GM13976 (cell line): Measurements from ENCODE around the gene VPS37D.
A peak's percentile ranks its signal among the peaks of the same experiment; 100 is the strongest.

ENCODE experiments used
- DNase-seq: peaks from one replicate; pipeline ENCODE4 v3.0.0; 2012; ENCODE audit warnings: low spot score
- in situ Hi-C: fragments of 300-500 bp; cut with MboI; formaldehyde crosslinking; loops from one replicate; pipeline ENCODE4 v1.12.0; 2022; ENCODE audit warnings: low sequenced_read_pairs, mixed read lengths, inconsistent platforms; ENCODE audit not compliant: unreplicated experiment
- TF ChIP-seq, protein P1 (sequence below): IDR thresholded peaks from 2 replicates; pipeline ENCODE4 v1.5.1; 2012; ENCODE audit warnings: borderline replicate concordance, mild to moderate bottlenecking; ENCODE audit not compliant: insufficient read depth; ENCODE audit errors: extremely low read depth, missing control alignments, control extremely low read depth

VPS37D gene

GRCh38 chr7:73623798-73624668 is 43.6 kb upstream of the VPS37D start, which contains the start of gene MLXIPL:
TSS of gene MLXIPL (minus strand) at chr7:73624522. CDS start at chr7:73624492, 30 bp downstream.
- in situ Hi-C loops: no loop called here
- DNase-seq: peak; percentile 75
- TF ChIP-seq, protein P1, sequence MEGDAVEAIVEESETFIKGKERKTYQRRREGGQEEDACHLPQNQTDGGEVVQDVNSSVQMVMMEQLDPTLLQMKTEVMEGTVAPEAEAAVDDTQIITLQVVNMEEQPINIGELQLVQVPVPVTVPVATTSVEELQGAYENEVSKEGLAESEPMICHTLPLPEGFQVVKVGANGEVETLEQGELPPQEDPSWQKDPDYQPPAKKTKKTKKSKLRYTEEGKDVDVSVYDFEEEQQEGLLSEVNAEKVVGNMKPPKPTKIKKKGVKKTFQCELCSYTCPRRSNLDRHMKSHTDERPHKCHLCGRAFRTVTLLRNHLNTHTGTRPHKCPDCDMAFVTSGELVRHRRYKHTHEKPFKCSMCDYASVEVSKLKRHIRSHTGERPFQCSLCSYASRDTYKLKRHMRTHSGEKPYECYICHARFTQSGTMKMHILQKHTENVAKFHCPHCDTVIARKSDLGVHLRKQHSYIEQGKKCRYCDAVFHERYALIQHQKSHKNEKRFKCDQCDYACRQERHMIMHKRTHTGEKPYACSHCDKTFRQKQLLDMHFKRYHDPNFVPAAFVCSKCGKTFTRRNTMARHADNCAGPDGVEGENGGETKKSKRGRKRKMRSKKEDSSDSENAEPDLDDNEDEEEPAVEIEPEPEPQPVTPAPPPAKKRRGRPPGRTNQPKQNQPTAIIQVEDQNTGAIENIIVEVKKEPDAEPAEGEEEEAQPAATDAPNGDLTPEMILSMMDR: no peak

DNA sequence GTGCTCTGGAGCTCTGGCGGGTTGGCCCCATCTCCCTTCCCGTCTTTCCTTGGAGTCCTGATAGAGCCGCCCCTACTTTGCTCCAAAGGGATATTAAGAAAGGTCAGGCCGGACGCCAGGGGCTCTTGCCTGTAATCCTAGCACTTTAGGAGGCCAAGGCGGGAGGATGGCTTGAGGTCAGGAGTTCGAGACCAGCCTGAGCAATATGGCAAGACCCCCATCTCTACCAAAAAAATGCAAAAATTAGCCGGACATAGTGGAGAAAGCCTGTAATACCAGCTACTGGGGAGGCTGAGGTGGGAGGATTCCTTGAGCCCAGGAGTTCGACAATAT is 43.0 kb upstream of the VPS37D start:
- DNase-seq: no peak
- in situ Hi-C loops: no loop called here
- TF ChIP-seq, protein P1: no peak

GRCh38 chr7:73625276-73625675 is 42.4 kb upstream of the VPS37D start:
- TF ChIP-seq, protein P1: no peak
- in situ Hi-C loops: no loop called here

DNA sequence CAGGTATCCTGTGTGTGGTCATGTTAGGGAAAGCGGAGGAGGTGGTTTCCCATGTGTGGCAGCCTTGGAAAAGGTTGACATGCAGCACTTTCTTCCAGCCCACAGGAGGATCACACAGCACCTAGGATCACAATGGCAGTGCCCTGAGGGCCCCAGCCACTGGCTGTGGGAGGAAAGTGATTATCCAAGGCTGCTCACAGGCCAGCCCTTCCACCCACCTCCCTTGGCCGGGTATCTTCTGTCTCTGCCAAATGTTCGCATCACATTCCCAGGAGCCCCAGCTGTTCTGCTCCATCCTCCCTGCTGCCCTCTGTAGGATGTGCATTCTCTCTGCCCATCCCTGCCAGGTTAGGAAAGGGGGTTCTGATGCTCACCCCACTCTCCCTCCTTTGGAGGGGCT is 40.8 kb upstream of the VPS37D start:
- in situ Hi-C loops: no loop called here
- no peak for DNase-seq
- TF ChIP-seq, protein P1: no peak

More at GRCh38 chr7:73625276-73625675, 42.4 kb upstream of the VPS37D start:
- no peak for DNase-seq

GRCh38 chr7:73628504-73628903 is 39.1 kb upstream of the VPS37D start:
- DNase-seq: no peak
- TF ChIP-seq, protein P1: no peak
- in situ Hi-C loops: no loop called here

DNA sequence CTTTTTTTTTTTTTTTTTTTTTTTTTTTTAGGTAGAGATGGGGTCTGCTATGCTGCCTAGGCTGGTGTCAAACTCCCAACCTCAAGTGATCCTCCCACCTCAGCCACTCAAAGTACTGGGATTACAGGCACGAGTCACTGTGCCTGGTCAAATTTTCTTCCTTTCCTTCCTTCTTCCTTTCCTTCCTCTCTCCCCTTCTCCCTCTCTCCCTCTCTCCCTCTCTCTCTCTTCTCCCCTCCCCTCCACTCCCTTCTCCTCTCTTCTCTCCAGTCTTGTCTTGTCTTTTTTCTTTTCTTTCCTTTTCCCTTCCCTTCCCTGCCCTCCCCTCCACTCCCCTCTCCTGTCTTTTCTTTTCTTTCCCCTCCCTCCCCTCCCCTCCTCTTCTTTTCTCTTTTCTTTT is 36.1 kb upstream of the VPS37D start:
- no peak for DNase-seq
- in situ Hi-C loops: no loop called here
- TF ChIP-seq, protein P1: no peak
